Measurements from ENCODE around the gene MSI2.

MSI2 gene

DNA sequence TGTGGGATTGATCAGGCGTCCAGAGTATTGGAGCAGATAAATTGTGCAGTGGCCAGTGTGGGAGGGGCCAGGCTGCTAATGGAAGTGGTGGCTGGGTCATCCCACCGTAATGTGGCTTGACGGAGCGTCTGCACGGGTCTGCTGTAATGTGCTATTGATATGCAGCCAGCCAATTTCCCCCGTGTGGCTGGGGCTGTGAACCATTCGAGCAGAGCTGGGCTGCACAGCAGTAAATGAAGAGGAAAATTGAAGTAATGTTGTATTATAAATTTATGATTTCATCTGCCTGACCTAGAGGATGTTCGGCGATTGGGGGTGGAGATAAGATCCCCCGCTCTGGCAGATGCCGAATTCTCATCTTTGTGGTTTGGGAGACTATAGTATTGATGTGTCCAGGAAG is 367.3 kb downstream of the MSI2 start:
- Histone ChIP-seq H3K4me3 (ENCODE audit: low read length) (peak overlapping the region; percentile 69), H3K79me2 (ENCODE audit: control insufficient read depth, low read length) (peaks cover 2% of the 10 kb centered on the region; the same call in 1 of the 2 replicates), H3K4me2 (ENCODE audit: low read length) (peak overlapping the region; percentile 87), H3K9me2 (replicated peaks; ENCODE audit: control insufficient read depth, low read length) (no peaks in the 10 kb centered on the region), H3K36me3 (ENCODE audit: control insufficient read depth, low read length) (peaks cover 59% of the 10 kb centered on the region), H3K4me1 (ENCODE audit: control insufficient read depth, low read length) (peaks cover 86% of the 10 kb centered on the region), H4K20me1 (ENCODE audit: control insufficient read depth, insufficient read depth, low read depth, low read length) (no peaks in the 10 kb centered on the region), H3K9me3 (ENCODE audit: control insufficient read depth, insufficient read depth, low read length) (no peaks in the 10 kb centered on the region), H3K27me3 (ENCODE audit: control insufficient read depth, low read length) (no peaks in the 10 kb centered on the region), H3F3A (ENCODE audit: control insufficient read depth, insufficient read depth) (peaks cover 25% of the 10 kb centered on the region), H3K27ac (ENCODE audit: low read depth, low read length) (peak overlapping the region; percentile 93)
- no peak for TF ChIP-seq EZH2phosphoT487 (IDR thresholded peaks at IDR 0.05; ENCODE audit: borderline replicate concordance, low read length)
- TF ChIP-seq, protein P1, sequence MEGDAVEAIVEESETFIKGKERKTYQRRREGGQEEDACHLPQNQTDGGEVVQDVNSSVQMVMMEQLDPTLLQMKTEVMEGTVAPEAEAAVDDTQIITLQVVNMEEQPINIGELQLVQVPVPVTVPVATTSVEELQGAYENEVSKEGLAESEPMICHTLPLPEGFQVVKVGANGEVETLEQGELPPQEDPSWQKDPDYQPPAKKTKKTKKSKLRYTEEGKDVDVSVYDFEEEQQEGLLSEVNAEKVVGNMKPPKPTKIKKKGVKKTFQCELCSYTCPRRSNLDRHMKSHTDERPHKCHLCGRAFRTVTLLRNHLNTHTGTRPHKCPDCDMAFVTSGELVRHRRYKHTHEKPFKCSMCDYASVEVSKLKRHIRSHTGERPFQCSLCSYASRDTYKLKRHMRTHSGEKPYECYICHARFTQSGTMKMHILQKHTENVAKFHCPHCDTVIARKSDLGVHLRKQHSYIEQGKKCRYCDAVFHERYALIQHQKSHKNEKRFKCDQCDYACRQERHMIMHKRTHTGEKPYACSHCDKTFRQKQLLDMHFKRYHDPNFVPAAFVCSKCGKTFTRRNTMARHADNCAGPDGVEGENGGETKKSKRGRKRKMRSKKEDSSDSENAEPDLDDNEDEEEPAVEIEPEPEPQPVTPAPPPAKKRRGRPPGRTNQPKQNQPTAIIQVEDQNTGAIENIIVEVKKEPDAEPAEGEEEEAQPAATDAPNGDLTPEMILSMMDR (IDR thresholded peaks at IDR 0.05; ENCODE audit: low read depth, low read length, poor library complexity, severe bottlenecking): no peak

DNA sequence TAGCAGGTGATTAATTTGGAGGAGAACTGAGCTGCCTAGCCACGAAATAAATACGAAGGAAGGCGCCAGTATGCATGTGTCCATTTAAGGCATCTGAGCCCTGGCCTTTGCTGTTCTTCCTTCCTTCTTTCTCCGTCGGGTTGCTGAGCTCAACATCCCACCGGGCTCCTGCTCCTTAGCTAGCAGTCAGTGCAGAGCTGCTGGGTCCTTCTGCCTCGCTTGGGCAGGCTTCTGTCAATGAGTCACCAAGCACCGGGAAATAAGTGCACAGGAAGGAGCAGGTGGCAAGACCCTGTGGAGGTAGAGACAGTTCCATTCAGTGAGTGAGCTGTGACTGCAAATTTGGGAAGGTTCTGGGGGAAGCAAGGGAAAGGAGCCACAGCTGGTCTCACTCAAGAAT is 368.1 kb downstream of the MSI2 start:
- no peaks in the 10 kb centered on the region for H3K27me3 ChIP-seq (ENCODE audit: control insufficient read depth, low read length)
- no peaks in the 10 kb centered on the region for H4K20me1 ChIP-seq (ENCODE audit: control insufficient read depth, insufficient read depth, low read depth, low read length)
- H3K4me3 ChIP-seq (ENCODE audit: low read length): peak overlapping the region; percentile 69
- peaks cover 28% of the 10 kb centered on the region for H3F3A ChIP-seq (ENCODE audit: control insufficient read depth, insufficient read depth)
- peaks cover 2% of the 10 kb centered on the region; the same call in 1 of the 2 replicates for H3K79me2 ChIP-seq (ENCODE audit: control insufficient read depth, low read length)
- no peaks in the 10 kb centered on the region for H3K9me3 ChIP-seq (ENCODE audit: control insufficient read depth, insufficient read depth, low read length)
- peak overlapping the region; percentile 87 for H3K4me2 ChIP-seq (ENCODE audit: low read length)
- H3K36me3 ChIP-seq (ENCODE audit: control insufficient read depth, low read length): peaks cover 59% of the 10 kb centered on the region
- no peaks in the 10 kb centered on the region for H3K9me2 ChIP-seq (replicated peaks; ENCODE audit: control insufficient read depth, low read length)
- peak overlapping the region; percentile 93 for H3K27ac ChIP-seq (ENCODE audit: low read depth, low read length)
- TF ChIP-seq, protein P1 (IDR thresholded peaks at IDR 0.05; ENCODE audit: low read depth, low read length, poor library complexity, severe bottlenecking): no peak
- TF ChIP-seq EZH2phosphoT487 (IDR thresholded peaks at IDR 0.05; ENCODE audit: borderline replicate concordance, low read length): no peak
- peaks cover 90% of the 10 kb centered on the region for H3K4me1 ChIP-seq (ENCODE audit: control insufficient read depth, low read length)

DNA sequence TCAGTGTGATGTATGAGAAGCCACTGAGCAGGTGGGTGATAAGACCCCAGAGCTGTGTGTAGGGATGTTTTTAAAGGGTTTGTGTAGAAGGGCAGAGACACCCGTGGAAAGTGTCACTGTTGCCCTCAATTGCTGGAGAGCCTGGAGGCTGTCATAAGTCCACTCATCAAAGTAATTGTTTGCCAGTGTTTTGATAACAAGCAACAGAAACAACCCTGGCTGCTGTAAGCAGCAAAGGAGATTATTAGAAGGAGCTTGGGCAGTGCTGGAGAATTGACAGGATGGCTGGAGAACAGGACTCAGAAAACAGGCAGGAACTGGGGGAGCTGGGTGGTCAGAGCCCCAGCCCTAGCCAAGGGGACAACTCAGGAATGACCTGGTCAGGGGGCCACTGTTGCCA is 369.2 kb downstream of the MSI2 start:
- H3K27me3 ChIP-seq (ENCODE audit: control insufficient read depth, low read length): no peaks in the 10 kb centered on the region
- peaks cover 56% of the 10 kb centered on the region for H3K36me3 ChIP-seq (ENCODE audit: control insufficient read depth, low read length)
- no peak overlapping the region for H3K4me2 ChIP-seq (ENCODE audit: low read length)

More for the DNA sequence above, 369.2 kb downstream of the MSI2 start:
- TF ChIP-seq EZH2phosphoT487 (IDR thresholded peaks at IDR 0.05; ENCODE audit: borderline replicate concordance, low read length): no peak
- TF ChIP-seq, protein P1 (IDR thresholded peaks at IDR 0.05; ENCODE audit: low read depth, low read length, poor library complexity, severe bottlenecking): no peak
- Histone ChIP-seq H3F3A (ENCODE audit: control insufficient read depth, insufficient read depth) (peaks cover 28% of the 10 kb centered on the region), H3K4me3 (ENCODE audit: low read length) (no peak overlapping the region), H3K9me2 (replicated peaks; ENCODE audit: control insufficient read depth, low read length) (no peaks in the 10 kb centered on the region), H4K20me1 (ENCODE audit: control insufficient read depth, insufficient read depth, low read depth, low read length) (no peaks in the 10 kb centered on the region), H3K9me3 (ENCODE audit: control insufficient read depth, insufficient read depth, low read length) (no peaks in the 10 kb centered on the region), H3K27ac (ENCODE audit: low read depth, low read length) (peak overlapping the region; percentile 93; the same call in 1 of the 2 replicates), H3K4me1 (ENCODE audit: control insufficient read depth, low read length) (peaks cover 100% of the 10 kb centered on the region), H3K79me2 (ENCODE audit: control insufficient read depth, low read length) (peaks cover 2% of the 10 kb centered on the region; the same call in 1 of the 2 replicates)

All from DOHH2 (cell line).